GM19438 (cell line): ENCODE data around the gene NEMP1.

Experiments
- ATAC-seq: cut with Tn5 transposase; IDR thresholded peaks from one replicate; pipeline ENCODE4 v1.9.1; 2021; ENCODE audit warnings: low read depth; ENCODE audit not compliant: unreplicated experiment

NEMP1 gene

DNA sequence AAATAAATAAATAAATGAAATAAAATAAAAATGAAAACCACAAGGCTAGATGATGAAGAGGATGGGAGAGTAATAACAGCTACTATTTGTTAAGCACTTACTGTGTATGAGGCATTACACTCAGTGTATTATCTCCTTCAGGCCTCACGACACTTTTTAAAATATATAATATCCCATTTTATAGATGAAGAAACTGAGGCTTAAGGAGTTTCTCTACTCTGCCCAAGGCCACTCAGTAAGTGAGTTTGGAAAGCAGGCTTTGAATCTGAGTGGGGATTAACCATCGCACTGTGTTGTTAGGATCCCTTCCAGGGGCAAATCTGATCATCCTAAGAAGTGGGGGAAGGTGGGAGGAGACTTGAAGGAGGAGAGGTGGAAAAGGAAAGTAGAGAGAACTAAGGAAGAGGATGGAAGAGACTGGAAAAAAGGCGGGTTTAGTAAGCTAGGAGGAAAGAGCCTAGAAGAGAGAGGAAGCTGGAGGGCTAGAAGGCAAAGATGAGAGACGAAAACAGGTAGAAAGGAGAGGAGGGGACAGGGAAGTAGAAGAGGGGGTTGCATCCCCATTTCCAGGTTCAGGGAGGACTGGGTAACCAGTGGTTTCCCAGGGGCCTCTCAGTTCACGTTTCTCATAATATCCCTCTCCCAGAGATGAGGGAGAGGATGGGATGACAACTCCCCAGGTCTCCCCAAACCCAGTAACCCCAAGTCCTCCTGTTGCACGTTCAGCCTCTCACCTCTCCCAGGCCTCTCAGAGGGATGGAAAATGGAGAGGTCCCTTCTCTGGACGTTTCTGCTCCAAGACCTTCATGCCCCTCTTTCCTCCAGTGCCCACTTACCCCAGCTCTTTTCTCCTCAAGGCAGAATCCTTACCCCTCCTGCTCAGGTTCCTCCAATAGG is 30.9 kb upstream of the NEMP1 start:
- no peak for ATAC-seq

DNA sequence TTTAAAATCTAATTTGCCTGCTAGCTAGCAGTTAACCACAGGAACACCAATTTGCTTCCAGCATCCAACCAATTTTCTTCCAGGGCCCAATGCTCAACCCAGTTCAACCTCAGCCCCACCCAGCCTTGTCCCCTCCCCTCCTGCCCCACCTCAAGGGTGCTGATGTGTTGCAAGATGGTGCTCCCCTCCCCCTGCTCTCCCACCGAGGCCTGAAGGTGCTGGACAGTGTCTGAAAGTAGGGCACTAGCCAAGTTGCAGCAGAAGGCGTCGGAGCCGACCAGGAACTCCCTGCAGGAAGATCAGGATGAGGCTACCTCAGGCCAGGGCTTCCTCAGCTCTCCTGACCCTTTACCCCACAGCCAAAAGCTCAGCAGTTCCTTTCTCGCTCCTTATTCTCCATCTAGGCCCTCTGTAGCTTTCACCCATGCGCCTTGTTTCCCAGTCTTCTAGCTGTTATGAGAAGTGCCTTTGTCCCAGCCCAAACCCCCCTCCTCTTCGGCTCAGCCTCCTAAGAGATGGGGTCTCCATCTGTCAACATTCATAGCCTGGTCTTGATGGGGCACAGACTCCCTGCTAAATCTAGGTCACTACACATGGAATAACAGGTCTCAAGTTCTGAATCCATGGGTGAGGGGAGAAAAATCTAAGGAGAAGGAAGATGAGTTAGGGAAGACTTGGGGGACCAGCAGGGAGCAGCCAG is 29.0 kb upstream of the NEMP1 start:
- ATAC-seq: no peak

DNA sequence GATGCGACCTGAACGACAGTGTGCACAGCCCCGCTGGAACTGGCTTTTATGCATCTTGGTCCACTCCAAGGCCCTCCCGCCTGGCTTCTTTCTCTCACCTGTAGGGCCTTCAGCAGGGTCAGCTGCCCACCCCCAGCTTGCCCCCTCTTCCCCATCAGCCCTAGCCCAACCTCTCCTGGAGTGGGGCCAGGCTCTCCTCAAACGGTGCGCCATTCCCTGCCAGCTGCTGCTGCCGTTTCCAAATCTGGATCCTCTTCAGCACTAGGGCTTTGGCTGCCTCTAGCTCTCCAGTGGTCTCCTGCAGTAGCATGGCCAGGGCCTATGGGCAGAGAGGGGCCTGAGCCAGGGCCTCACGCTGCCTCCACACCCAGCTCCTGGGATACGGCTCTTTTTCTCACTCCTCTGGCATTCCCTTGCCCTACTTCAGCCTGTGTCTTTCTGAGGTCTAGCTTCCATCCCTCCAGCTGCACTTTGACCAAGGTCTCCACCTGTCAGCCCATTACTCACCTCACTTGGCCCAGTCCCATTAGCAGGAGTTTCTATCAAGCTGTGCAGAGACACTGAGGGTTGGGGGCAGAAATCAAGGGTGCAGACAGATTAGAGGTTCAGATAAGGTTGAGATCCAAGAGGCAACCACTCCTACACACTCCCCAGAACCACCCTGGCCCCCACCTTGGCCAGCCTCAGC is 27.6 kb upstream of the NEMP1 start:
- ATAC-seq: no peak

DNA sequence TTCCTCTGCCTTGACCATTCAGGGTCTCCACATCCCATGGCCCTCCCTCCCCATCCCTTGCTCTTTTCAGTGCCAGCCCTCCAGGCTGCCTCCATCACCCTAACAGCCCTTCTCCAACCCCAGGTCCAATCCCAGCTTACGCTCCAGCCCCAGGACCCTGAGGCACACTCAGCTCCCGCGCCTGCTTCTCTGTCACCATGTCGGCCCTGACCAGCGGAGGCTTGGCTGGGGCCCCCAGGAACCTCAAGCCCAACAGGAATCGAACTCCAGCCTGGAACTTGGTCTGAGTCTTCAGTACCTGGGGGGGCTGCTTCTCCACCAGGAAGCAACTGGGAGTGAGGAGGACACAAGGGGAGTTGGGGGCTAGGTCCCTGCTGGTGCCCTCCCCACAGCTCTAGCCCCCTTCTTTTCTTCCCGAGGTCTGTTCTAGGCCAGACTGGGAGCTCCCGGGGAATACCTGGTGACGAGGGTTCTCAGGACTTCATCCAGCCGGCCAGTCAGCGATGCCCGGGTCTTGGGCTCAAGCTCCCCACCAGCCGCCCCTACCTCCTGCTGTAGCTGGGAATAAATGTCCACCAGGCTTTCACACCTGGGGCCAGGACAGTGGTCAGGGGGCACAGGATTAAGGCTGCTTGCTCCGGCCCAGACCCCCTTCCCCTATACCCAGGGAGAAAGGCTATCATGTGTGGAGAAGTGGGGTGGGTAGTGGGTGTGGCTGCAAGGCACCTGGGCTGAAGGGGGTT is 26.6 kb upstream of the NEMP1 start:
- ATAC-seq: no peak

DNA sequence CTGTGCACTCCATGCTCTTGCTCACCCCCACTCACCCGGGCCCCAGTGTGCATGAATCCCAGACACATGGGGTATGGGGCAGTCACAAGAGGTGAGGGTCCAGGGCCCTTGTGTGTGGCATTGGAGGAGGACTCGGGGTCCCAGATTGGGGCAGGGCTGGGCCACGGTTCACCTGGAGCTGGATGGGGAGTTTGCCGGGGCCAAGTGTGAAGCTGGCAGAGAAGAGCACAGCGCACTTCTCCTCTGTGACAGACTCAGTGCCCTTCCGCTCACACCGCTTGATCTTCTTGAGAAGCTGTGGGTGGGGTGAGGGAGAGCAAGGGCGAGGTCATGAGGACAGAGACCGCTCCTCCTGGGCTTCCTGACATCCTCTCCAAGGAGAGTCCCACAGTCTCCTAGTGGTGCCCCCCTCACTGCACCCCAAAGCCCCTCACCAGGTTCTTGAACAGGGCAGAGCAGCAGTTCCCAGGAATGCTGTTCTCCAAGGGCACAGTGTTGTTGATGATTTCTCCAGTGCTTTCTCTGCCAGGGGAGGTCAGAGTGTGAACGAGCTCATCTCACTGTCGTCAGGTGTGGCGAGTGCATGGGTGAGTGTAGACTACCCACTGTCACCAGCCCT is 25.8 kb upstream of the NEMP1 start:
- no peak for ATAC-seq

DNA sequence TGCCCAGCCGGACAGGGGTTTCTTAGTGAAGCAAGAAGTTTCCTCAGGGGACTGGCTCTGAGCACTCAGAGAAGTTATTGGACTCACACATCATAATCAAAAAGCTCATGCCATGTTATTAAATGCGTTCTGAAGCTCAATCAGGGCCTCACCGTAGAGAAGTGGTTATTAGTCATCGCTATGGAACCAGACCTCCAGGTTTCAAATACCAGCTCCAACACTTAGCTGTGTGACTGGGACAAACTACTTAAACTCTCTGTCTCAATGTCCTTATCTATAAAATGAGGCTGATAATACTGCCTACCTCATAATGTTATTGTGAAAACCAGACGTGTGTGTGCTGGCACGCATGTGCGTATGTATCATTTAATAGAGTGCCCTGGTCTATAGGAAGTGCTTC is 25.3 kb upstream of the NEMP1 start:
- ATAC-seq: no peak

DNA sequence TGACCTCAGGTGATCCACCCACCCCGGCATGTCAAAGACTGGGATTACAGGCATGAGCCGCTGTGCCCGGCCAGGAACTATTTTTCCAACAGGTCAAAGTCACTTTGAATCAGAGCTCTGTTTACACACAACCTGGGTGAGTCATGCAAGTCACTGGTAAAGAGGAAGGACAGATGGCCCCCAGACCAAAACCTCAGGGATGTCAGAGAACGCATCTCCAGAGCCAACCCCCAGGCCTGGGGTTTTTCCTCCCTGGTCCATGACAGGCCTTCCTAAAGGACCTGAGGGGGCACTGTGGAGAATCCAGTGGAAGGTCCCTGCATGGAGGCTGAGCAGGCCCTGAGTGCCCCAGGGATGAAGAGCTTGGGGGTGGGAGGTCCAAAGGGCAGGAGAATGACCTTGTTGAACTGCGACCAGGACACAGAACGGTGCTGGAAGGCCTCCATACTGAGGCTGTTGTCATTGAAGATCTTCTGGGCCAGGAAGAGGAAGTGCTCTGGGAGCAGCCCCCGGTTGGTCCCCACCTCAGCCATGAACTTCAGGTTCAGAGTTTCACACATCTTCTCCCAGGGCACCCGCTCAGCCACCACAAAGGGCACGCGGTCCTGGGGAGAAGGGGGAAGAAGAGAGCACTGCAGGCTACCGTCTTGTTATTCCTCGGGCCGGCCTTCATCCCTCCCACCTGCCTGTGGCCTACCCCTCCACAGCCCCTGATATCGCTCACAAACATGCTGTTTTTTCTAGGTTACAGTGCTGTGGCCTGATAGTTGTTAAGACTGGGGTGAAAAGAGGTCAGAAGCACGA is 23.5 kb upstream of the NEMP1 start:
- ATAC-seq: no peak

DNA sequence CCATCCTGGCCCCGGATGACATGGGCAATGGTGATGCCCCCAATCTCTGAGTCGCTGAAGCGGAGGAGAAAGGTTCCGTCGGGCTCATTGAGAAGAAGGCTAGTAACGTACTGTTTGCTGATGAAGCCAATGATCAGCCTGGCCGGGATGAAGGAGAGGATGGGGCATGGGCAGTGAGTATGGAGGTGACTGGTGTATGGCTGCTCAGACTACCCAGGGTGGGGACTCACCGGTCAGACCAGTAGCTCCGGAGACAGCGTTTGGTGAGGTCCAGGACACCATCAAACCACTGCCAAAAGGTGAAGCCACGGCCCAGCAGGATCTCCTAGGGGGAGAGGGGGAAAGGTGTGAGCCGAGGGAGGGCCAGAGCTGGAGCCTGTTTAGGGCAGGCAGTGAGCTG is 21.2 kb upstream of the NEMP1 start:
- no peak for ATAC-seq

DNA sequence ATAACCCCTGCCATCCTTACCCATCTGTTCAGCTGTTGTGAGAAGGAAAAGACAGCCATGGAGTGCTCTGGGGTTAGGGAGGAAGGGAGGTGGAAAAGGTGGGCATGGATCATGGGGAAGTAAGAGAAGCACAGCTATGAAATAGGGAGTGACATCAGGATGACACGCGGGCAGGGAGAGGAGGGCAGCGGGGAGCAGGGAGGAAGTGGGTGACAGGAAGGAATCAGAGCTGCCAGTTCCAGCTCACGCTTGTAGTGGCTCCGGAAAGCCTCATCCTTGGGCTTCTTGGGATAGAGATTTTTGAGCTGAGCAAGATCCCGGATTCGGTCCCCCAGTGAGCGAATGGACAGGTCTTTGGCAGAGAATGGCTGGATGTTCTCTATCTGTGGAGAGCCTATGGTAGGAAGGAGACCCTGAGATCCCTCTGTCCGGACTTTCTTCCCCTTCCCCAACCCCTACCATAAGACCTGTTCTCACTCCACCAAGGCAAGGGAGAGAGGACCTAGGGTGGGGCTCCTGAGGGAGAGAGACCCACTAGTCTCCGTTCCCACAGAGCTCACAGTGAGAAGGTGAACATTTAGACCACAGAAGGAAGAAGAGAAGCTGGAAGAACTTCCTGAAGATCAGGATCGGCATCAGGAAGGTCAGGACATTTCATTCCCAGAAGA is 20.6 kb upstream of the NEMP1 start:
- no peak for ATAC-seq

DNA sequence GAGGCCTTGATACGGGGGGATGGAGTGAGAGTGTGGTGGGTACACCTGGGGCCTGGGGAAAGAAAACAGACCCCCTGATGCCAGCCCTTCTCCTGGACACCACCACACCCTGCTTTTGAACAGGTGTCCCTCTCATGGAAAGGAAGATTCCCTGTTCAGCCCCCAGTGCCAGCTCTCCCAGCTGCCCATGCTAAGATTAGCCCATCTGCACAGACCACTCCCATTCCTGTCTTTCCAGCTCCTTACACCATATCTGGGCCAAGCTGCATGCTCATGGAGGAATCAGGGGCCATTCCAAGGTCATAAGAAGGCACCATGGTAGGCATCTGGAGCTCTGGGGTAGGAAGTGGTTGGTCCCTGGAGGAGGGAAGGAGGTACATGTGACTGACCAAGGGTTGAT is 20.0 kb upstream of the NEMP1 start:
- ATAC-seq: no peak

DNA sequence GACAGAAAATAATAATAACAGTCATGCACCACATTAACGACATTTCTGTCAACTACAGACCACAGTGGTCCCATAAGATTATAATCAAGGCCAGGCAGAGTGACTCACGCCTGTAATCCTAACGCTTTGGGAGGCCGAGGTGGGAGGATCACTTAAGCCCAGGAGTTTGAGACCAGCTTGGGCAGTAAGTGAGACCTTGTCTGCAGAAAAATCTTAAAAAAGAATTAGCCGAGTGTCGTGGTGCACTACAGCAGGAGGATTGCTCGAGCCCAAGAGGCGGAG is 18.9 kb upstream of the NEMP1 start:
- no peak for ATAC-seq

DNA sequence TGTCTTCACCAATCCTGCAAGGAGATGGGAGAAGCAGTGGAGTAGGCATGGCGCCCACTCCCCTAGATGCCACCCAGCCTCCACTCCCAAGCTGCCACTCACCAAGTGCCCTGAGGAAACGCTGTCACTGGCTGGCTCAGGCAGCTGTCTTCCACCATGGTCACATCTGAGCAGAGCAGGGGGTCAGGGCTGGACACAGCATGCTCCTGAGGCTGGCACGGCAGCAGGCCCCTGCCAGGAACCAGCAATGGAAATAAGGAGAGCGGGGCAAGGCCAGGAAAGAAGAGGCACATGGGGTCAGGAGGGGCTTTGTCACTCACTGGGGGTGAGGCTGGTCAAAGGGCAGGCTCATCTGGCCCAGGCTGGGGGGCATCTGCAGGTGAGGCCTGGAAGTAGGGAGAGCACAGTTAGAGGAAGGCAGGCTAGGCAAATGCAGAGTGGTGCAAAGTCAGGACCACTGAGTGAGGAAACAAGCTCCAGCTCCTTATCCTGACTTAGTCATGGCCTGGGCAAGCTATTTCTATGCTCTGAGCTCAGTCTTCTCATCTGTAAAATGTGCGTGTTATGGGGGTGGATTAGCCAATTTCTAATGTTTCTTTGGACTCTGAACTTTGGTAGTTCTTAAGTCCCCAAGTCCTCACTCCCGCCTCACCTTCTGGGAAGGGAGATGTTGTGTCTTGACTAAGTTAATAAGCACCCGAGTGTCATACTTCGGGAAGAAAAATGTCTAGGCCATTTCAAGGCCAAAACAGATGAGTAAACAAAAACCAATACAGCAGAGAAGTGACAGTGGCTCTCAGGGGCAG is 18.4 kb upstream of the NEMP1 start:
- ATAC-seq: no peak

DNA sequence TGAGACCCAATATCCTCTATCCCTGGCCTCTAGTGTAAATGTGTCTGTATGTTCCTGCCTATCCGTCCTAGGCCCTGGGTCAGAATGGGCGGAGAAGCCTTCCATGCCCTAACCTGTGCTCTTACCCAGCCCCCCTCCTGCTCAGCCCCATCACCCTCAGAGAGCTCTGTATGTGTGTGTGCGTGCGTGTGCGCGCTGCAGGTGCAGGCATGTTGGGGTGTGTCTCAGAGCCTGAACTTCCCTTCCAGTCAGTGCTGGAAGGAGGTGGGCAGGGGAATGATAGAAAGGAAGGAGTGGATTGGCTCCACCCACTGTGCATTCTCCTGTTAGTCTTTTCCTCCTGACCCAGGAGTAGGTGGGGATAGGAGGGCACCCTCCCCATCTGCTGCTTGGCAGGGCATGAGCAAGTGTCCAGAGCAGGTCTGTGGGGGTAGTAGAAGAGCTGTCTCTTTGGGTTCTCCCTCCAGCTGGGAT is 17.5 kb upstream of the NEMP1 start:
- ATAC-seq: no peak

DNA sequence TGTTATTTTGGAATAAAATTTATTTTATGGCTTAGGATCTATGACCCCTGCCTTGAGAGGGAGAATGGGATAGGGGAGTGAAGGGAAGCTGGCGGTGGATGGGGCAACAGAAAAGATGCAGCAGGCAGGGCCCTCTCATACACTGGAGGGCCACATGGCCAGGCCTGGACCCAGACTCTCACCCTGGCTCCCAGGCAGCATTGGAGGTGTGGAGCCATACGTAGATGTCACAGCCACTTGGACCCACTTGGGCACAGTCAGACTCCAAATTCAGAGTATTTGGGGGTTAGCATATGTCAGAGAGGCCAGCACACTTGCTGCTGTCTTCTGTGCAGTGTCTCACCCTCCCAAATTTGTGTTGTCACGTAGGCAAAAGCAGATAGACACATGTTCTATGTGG is 16.8 kb upstream of the NEMP1 start:
- no peak for ATAC-seq

DNA sequence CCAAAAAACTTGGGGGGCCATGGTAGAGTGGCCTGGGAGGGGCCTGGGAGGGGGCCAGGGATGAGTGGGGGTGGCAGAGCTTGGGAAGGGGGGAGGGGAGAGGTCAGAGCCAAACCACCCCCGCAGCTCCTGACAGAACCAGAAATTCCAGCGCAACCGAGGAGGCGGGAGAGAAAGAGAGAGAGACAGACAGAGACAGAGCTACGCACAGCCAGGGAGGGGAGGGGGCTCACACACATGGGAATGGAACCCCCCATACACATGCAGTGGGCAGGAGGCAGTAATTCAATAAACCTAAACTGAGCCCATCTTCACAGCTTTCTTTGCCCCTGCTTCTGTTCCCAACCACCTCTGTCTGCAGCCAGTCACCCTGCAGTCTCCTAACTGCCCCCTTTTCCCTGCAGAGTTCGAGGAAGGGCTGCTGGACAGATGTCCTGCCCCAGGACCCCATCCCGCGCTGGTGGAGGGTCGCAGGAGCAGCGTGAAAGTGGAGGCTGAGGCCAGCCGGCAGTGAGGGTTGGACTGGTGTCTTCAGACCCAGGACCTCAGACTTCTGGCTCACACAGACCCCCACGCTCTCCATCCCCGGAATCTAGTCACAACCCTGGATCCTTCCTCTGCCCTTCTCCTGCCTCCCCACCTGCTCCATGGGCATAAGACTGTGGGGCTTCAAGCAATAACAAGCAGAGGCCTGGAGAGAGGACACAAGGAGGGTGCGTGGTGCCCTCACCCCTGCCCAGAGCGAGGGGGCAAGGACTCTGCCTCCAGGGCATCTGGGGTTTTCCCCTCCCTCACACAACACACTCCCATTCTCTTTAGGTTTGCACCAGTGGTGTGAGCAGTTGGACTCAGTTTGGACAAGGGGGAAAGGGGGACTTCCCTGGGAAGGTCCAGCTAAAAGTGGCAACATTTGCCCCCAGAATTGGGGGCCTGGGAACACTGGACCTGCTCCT is 15.9 kb upstream of the NEMP1 start:
- no peak for ATAC-seq

DNA sequence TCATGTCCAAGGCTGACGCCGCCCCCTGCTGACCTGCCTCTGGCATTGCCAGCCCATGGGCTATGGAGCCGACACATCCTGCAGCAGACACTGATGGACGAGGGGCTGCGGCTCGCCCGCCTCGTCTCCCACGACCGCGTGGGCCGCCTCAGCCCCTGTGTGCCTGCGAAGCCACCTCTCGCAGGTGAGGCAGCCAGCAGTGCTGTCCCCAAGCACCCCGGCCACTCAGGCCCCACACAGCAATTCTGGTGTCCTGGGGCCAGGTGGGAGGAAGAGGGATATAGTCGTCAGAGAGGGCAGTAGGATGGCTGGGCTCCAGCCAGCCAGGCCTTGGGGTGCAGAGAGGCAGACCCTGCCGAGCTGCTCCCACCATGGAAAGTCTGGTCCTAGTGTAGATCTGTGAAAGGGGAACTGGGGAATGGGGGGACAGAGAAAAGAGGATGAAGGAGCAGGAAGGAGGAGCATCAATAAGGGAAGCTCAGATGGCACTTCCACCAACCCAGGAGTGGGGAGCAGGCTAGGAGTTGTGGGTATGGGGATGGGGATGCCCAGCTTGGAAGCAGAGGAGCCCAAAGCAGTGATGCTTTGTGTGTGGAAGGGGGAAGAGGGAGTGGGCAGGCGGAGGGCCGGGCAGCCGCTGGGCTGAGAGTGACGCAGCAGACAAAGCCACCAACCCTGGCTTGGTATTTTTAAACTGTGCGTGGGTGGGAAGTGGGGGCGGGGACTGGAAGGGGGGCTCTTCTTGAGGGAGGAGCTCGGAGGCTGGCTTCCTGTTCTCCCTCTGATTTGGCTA is 15.0 kb upstream of the NEMP1 start:
- ATAC-seq: no peak
